CD14-positive monocyte (primary cell): Measurements from ENCODE around the gene RP9. TPM values are rescaled to one million over a fixed set of nuclear protein-coding genes. Genes with fewer than 3 reads are reported as not detected.

Experiments
- DNase-seq, 3 donors: peaks; one replicate each; pipeline ENCODE4 v3.0.0-alpha.2; 2011 to 2022
- H2AFZ ChIP-seq: 2 replicates; pipeline ENCODE4 v1.6.0; 2012; ENCODE audit warnings: mild to moderate bottlenecking, low read depth, low read length, inconsistent platforms; ENCODE audit not compliant: insufficient read depth, poor library complexity, severe bottlenecking
- H3K27ac ChIP-seq, 2 donors: 1 replicate in 1 of 2; 2 replicates in 1 of 2; pipeline ENCODE4 v1.5.1; 2012 to 2013; ENCODE audit warnings: low read length in 2 of 2, control low read depth in 1 of 2, inconsistent platforms in 1 of 2, low read depth in 1 of 2, mild to moderate bottlenecking in 1 of 2
- H3K27me3 ChIP-seq, 2 donors: one replicate each; pipeline versions ENCODE4 v1.6.0 to v1.6.1; 2011 to 2013; ENCODE audit warnings: low read length in 2 of 2; ENCODE audit not compliant: control insufficient read depth in 2 of 2, insufficient read depth in 2 of 2
- H3K36me3 ChIP-seq, 2 donors: replicated peaks in 1 of 2; 1 replicate in 1 of 2; 2 replicates in 1 of 2; pipeline versions ENCODE4 v1.5.1 to v1.6.1; 2012 to 2013; ENCODE audit warnings: low read length in 2 of 2, control low read depth in 1 of 2, inconsistent platforms in 1 of 2, mild to moderate bottlenecking in 1 of 2; ENCODE audit not compliant: insufficient read depth in 2 of 2, control insufficient read depth in 1 of 2
- H3K4me1 ChIP-seq, 2 donors: 1 replicate in 1 of 2; 2 replicates in 1 of 2; pipeline versions ENCODE4 v1.5.1 to v1.6.1; 2012 to 2013; ENCODE audit warnings: low read length in 2 of 2, control low read depth in 1 of 2, inconsistent platforms in 1 of 2, mild to moderate bottlenecking in 1 of 2, moderate library complexity in 1 of 2; ENCODE audit not compliant: insufficient read depth in 2 of 2, control insufficient read depth in 1 of 2
- H3K4me2 ChIP-seq: replicated peaks from 2 replicates; pipeline ENCODE3; 2012; ENCODE audit warnings: low read length, moderate library complexity, mild to moderate bottlenecking; ENCODE audit not compliant: poor library complexity, severe bottlenecking; ENCODE audit errors: extremely low read depth
- H3K4me3 ChIP-seq, 3 experiments: fragments of 200-600 bp in 1 of 3; sonication (generic) in 1 of 3; replicated peaks in 1 of 3; 1 replicate in 2 of 3; 2 replicates in 1 of 3; pipeline ENCODE4 v1.5.1; 2011 to 2013; ENCODE audit warnings: low read length in 3 of 3, mild to moderate bottlenecking in 3 of 3, control low read depth in 2 of 3, low read depth in 2 of 3, inconsistent platforms in 1 of 3, moderate library complexity in 1 of 3
- H3K79me2 ChIP-seq: 2 replicates; pipeline ENCODE4 v1.6.0; 2012; ENCODE audit warnings: mild to moderate bottlenecking, control low read depth, inconsistent platforms, low read length, moderate library complexity; ENCODE audit not compliant: insufficient read depth
- H3K9ac ChIP-seq: 2 replicates; pipeline ENCODE4 v1.6.0; 2017; ENCODE audit warnings: low read length, mild to moderate bottlenecking; ENCODE audit not compliant: insufficient read depth, poor library complexity, severe bottlenecking
- H3K9me3 ChIP-seq, 2 donors: replicated peaks in 1 of 2; 1 replicate in 1 of 2; 2 replicates in 1 of 2; pipeline versions ENCODE4 v1.5.1 to v1.6.1; 2012 to 2013; ENCODE audit warnings: low read length in 2 of 2, control low read depth in 1 of 2; ENCODE audit not compliant: control insufficient read depth in 1 of 2, insufficient read depth in 1 of 2
- H4K20me1 ChIP-seq: 2 replicates; pipeline ENCODE4 v1.6.0; 2012; ENCODE audit warnings: mild to moderate bottlenecking, low read length, control low read depth, moderate library complexity; ENCODE audit not compliant: insufficient read depth
- H3K27ac Mint-ChIP-seq, 7 donors: one replicate each; pipeline ENCODE4 v1.8.0; 2020; ENCODE audit warnings: mild to moderate bottlenecking in 7 of 7, mixed read lengths in 7 of 7, moderate library complexity in 6 of 7, inconsistent platforms in 2 of 7
- H3K27me3 Mint-ChIP-seq, 3 donors: one replicate each; pipeline ENCODE4 v1.8.0; 2021 to 2022; ENCODE audit warnings: low read depth in 3 of 3, mild to moderate bottlenecking in 3 of 3, mixed read lengths in 3 of 3, moderate library complexity in 3 of 3, inconsistent platforms in 1 of 3
- H3K36me3 Mint-ChIP-seq, 2 donors: one replicate each; pipeline ENCODE4 v1.8.0; 2020; ENCODE audit warnings: mixed read lengths in 2 of 2, inconsistent platforms in 1 of 2, mild to moderate bottlenecking in 1 of 2
- H3K4me1 Mint-ChIP-seq: one replicate; pipeline ENCODE4 v1.8.0; 2020; ENCODE audit warnings: mild to moderate bottlenecking, mixed read lengths
- H3K4me3 Mint-ChIP-seq, 2 donors: one replicate each; pipeline ENCODE4 v1.8.0; 2020; ENCODE audit warnings: mild to moderate bottlenecking in 2 of 2, mixed read lengths in 2 of 2, moderate library complexity in 1 of 2
- H3K9me3 Mint-ChIP-seq, 7 donors: one replicate each; pipeline ENCODE4 v1.8.0; 2020 to 2022; ENCODE audit warnings: mixed read lengths in 7 of 7, mild to moderate bottlenecking in 6 of 7, moderate library complexity in 6 of 7, inconsistent platforms in 2 of 7
- WGBS: methylation state at CpG from one replicate; pipeline ENCODE4 v1.1.5; 2013; ENCODE audit warnings: missing lambda C conversion rate; ENCODE audit not compliant: insufficient coverage; 5-methylcytosine and 5-hydroxymethylcytosine counted together
- intact Hi-C, 2 donors: fragments of 100-400 bp; cut with micrococcal nuclease; formaldehyde crosslinking; loops; one replicate each; pipeline versions ENCODE4 v1.15.0 to v1.15.1; 2023
- polyA plus RNA-seq, 3 donors: library from polyadenylated mRNA; depleted of rRNA in 1 of 3; unstranded in 2 of 3; stranded (reverse) in 1 of 3; fragments of 300-500 nt in 2 of 3; fragments of >200 nt in 1 of 3; fragmentation: Illumina TruSeq in 2 of 3; gene quantifications; 1 replicate in 2 of 3; 2 replicates in 1 of 3; pipeline ENCODE4 v1.2.3, GENCODE V29; 2012 to 2021
- TF ChIP-seq, protein P1 (sequence below): fragments of 200-600 bp; IDR thresholded peaks from one replicate; pipeline ENCODE4 v1.8.0; 2022; ENCODE audit warnings: antibody characterized with exemption, mild to moderate bottlenecking

Gene RP9
- polyA plus RNA-seq, 3 donors, result 6.5 to 12.7 (median 8.7) TPM

- no peaks in the 10 kb centered on the region for H3K4me1 ChIP-seq
- DNase-seq, result no peak
- H3K79me2 ChIP-seq, result no peaks in the 10 kb centered on the region
- Mint-ChIP-seq H3K27me3 (peaks cover 1 to 3% (median 1%) of the 10 kb centered on the region in 3 donors), H3K9me3 (peaks cover 23 to 36% (median 28%) of the 10 kb centered on the region in 7 donors), H3K36me3 (no peaks in the 10 kb centered on the region), H3K4me3 (no peak overlapping the region), H3K4me1 (no peaks in the 10 kb centered on the region), H3K27ac (no peak overlapping the region)
- peaks cover 16 to 18% of the 10 kb centered on the region in 2 donors for H3K9me3 ChIP-seq
- TF ChIP-seq, protein P1, sequence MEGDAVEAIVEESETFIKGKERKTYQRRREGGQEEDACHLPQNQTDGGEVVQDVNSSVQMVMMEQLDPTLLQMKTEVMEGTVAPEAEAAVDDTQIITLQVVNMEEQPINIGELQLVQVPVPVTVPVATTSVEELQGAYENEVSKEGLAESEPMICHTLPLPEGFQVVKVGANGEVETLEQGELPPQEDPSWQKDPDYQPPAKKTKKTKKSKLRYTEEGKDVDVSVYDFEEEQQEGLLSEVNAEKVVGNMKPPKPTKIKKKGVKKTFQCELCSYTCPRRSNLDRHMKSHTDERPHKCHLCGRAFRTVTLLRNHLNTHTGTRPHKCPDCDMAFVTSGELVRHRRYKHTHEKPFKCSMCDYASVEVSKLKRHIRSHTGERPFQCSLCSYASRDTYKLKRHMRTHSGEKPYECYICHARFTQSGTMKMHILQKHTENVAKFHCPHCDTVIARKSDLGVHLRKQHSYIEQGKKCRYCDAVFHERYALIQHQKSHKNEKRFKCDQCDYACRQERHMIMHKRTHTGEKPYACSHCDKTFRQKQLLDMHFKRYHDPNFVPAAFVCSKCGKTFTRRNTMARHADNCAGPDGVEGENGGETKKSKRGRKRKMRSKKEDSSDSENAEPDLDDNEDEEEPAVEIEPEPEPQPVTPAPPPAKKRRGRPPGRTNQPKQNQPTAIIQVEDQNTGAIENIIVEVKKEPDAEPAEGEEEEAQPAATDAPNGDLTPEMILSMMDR, result no peak
- intact Hi-C loops, result no loop called here
- peaks cover 3 to 4% of the 10 kb centered on the region in 2 donors for H3K27me3 ChIP-seq
- no peak overlapping the region for H2AFZ ChIP-seq
- H4K20me1 ChIP-seq, result no peaks in the 10 kb centered on the region
- no peak overlapping the region for H3K9ac ChIP-seq
- no peaks in the 10 kb centered on the region for H3K36me3 ChIP-seq
- no peak overlapping the region for H3K27ac ChIP-seq
- no peak overlapping the region for H3K4me2 ChIP-seq
- no peak overlapping the region for H3K4me3 ChIP-seq
- 94% methylated on average over 2 of the region's 6 CpGs for WGBS
Measured at GRCh38 chr7:33070831-33071230, 38.4 kb downstream of the RP9 start.

DNA sequence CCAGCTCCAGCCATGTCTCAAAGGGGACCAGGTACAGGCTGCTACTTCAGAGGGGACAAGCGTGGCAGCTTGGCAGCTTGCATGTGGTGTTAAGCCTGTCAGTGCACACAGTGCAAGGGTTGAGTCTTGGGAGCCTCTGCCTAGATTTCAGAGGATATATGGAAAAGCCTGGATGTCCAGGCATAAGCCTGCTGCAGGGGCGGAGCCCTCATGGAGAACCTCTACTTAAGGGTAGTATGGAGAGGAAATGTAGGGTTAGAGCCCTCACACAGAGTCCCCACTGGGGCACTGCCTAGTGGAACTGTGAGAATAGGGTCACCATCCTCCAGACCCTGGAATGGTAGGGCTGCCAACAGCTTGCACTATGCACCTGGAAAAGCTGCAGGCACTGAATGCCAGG lies 38.9 kb downstream of the RP9 start:
- Mint-ChIP-seq H3K27me3 (peaks cover 1 to 2% (median 1%) of the 10 kb centered on the region in 3 donors), H3K9me3 (peaks cover 23 to 41% (median 32%) of the 10 kb centered on the region in 7 donors), H3K27ac (no peak overlapping the region), H3K36me3 (no peaks in the 10 kb centered on the region), H3K4me1 (no peaks in the 10 kb centered on the region), H3K4me3 (no peak overlapping the region)
- WGBS, result 95% methylated on average over 2 of the region's 2 CpGs
- Histone ChIP-seq H3K9me3 (peaks cover 16 to 19% of the 10 kb centered on the region in 2 donors), H3K27ac (no peak overlapping the region), H3K4me1 (no peaks in the 10 kb centered on the region), H3K79me2 (no peaks in the 10 kb centered on the region), H3K4me3 (no peak overlapping the region), H3K36me3 (no peaks in the 10 kb centered on the region), H3K4me2 (no peak overlapping the region), H2AFZ (no peak overlapping the region), H3K9ac (no peak overlapping the region), H3K27me3 (peaks cover under 1 to 3% of the 10 kb centered on the region in 2 donors), H4K20me1 (no peaks in the 10 kb centered on the region)
- intact Hi-C loops, result no loop called here
- TF ChIP-seq, protein P1, result no peak
- no peak for DNase-seq
